SU-DHL-6 (cell line): ENCODE results near the gene TOP3A.

ENCODE experiments used
- H2AFZ ChIP-seq: fragments of 200-600 bp; sonication (generic); 2 replicates; pipeline ENCODE4 v1.6.1; 2014; ENCODE audit warnings: low read depth, mild to moderate bottlenecking, moderate library complexity, mixed read lengths, antibody characterized with exemption, low read length; ENCODE audit not compliant: severe bottlenecking
- H3F3A ChIP-seq: fragments of 200-600 bp; shearing (Covaris generic); 2 replicates; pipeline ENCODE4 v1.6.0; 2016; ENCODE audit warnings: antibody characterized with exemption, mild to moderate bottlenecking; ENCODE audit not compliant: insufficient read depth
- H3K27ac ChIP-seq: fragments of 200-600 bp; sonication (generic); 2 replicates; pipeline ENCODE4 v1.5.1; 2016; ENCODE audit warnings: low read depth, mild to moderate bottlenecking, low read length, moderate library complexity, mixed read lengths
- H3K27me3 ChIP-seq: fragments of 200-600 bp; sonication (generic), shearing (Covaris generic); 2 replicates; pipeline ENCODE4 v1.6.0; 2014; ENCODE audit warnings: mild to moderate bottlenecking, low read length
- H3K36me3 ChIP-seq: fragments of 200-600 bp; sonication (generic); 2 replicates; pipeline ENCODE4 v1.6.1; 2014; ENCODE audit warnings: mild to moderate bottlenecking, low read length, mixed read lengths
- H3K4me2 ChIP-seq: fragments of 300-600, 200-600 bp; shearing (Covaris generic), sonication (generic); 2 replicates; pipeline ENCODE4 v1.6.0; 2014; ENCODE audit warnings: low read length, low read depth, mild to moderate bottlenecking; ENCODE audit not compliant: poor library complexity, severe bottlenecking
- H3K4me3 ChIP-seq: fragments of 200-600 bp; sonication (generic); 2 replicates; pipeline ENCODE4 v1.5.1; 2014; ENCODE audit warnings: antibody characterized with exemption, low read length, mild to moderate bottlenecking, mixed read lengths; ENCODE audit not compliant: insufficient read depth, poor library complexity, severe bottlenecking
- H3K79me2 ChIP-seq: fragments of 200-600 bp; sonication (generic); 2 replicates; pipeline ENCODE4 v1.6.1; 2014; ENCODE audit warnings: mild to moderate bottlenecking, low read length, moderate library complexity; ENCODE audit not compliant: insufficient read depth
- H3K9ac ChIP-seq: fragments of 200-600 bp; sonication (generic); 2 replicates; pipeline ENCODE4 v1.7.0; 2014; ENCODE audit warnings: mild to moderate bottlenecking, low read length
- H3K9me2 ChIP-seq: fragments of 200-600 bp; sonication (generic); replicated peaks from 2 replicates; pipeline ENCODE4 v1.6.1; 2014; ENCODE audit warnings: low read length; ENCODE audit not compliant: insufficient read depth
- H3K9me3 ChIP-seq: fragments of 200-600 bp; sonication (generic); 2 replicates; pipeline ENCODE4 v1.6.1; 2014; ENCODE audit warnings: low read length, mixed read lengths; ENCODE audit not compliant: insufficient read depth
- H4K20me1 ChIP-seq: fragments of 200-600 bp; sonication (generic); 2 replicates; pipeline ENCODE4 v1.6.1; 2014; ENCODE audit warnings: low read depth, mild to moderate bottlenecking, antibody characterized with exemption, low read length, moderate library complexity, mixed read lengths
- EZH2phosphoT487 ChIP-seq: fragments of 200-600 bp; sonication (generic), shearing (Covaris generic); conservative IDR thresholded peaks from 2 replicates; pipeline ENCODE4 v1.6.1; 2018; ENCODE audit warnings: mild to moderate bottlenecking, antibody characterized with exemption, low read length, moderate library complexity, mixed read lengths
- TF ChIP-seq, protein P1 (sequence below): fragments of 200-600 bp; sonication (generic); IDR thresholded peaks from one replicate; pipeline ENCODE4 v1.5.1; 2017; ENCODE audit warnings: antibody characterized with exemption, mild to moderate bottlenecking, low read length, moderate library complexity; ENCODE audit not compliant: insufficient read depth, poor library complexity, severe bottlenecking

Gene TOP3A

DNA sequence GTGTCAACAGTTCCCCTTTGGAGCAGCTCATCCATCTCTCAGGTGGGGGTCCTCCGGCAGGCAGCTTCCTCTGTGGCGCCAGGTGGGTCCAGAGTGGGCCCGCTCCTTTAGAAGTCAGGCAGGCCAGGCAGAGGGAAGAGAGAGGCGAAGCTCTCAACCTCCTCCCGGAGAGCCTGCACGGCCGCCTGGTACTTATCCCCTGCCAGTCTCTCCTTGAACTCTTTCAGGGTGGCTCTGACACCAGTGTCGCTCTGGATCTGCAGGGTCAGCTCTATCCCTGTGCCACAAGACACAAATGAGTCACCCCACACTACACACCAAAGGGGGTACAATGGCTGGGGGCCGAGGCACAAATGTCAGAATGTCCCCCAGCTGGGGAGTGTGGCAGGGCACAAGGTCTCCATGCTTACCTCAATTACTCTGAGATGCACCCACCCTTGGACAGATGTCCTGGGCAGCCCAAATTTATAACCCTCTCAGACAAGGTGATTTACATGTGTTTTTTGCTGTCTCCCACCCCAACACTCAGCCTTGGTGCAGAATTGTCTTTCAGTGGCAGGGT lies 13.9 kb upstream of the TOP3A start:
- Histone ChIP-seq H3K9ac (no peak overlapping the region), H3K27ac (no peak overlapping the region), H3K9me3 (no peaks in the 10 kb centered on the region), H3K4me3 (no peak overlapping the region), H4K20me1 (no peaks in the 10 kb centered on the region), H2AFZ (no peak overlapping the region), H3K27me3 (no peaks in the 10 kb centered on the region), H3K9me2 (no peaks in the 10 kb centered on the region), H3K79me2 (no peaks in the 10 kb centered on the region), H3F3A (no peaks in the 10 kb centered on the region; the same call in 1 of the 2 replicates), H3K4me2 (no peak overlapping the region), H3K36me3 (no peaks in the 10 kb centered on the region)
- no peak for TF ChIP-seq EZH2phosphoT487
- TF ChIP-seq, protein P1, sequence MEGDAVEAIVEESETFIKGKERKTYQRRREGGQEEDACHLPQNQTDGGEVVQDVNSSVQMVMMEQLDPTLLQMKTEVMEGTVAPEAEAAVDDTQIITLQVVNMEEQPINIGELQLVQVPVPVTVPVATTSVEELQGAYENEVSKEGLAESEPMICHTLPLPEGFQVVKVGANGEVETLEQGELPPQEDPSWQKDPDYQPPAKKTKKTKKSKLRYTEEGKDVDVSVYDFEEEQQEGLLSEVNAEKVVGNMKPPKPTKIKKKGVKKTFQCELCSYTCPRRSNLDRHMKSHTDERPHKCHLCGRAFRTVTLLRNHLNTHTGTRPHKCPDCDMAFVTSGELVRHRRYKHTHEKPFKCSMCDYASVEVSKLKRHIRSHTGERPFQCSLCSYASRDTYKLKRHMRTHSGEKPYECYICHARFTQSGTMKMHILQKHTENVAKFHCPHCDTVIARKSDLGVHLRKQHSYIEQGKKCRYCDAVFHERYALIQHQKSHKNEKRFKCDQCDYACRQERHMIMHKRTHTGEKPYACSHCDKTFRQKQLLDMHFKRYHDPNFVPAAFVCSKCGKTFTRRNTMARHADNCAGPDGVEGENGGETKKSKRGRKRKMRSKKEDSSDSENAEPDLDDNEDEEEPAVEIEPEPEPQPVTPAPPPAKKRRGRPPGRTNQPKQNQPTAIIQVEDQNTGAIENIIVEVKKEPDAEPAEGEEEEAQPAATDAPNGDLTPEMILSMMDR: no peak

DNA sequence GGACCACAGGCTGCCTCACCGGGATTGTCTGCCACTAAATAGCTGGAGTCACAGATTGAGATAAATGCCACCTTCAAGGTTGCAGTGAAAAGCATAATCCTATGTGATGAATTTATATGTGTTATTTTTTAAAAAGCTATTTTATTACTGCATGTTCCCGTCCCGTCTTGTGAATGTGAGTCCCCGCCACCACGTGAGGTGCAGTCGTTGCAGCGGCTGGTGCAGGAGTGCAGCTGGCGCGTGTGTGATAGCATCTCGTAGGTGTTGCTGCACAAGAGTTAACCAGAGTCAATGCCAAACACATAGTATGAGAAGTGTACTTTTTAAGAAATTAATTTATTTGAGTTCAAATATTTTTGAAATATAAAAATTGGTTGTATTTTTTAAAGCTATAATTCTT lies 12.8 kb upstream of the TOP3A start:
- H3K9me3 ChIP-seq: no peaks in the 10 kb centered on the region
- no peaks in the 10 kb centered on the region for H3K27me3 ChIP-seq
- TF ChIP-seq, protein P1: no peak
- TF ChIP-seq EZH2phosphoT487: no peak
- no peak overlapping the region for H3K4me2 ChIP-seq
- no peak overlapping the region for H2AFZ ChIP-seq
- H3K9me2 ChIP-seq: no peaks in the 10 kb centered on the region
- no peaks in the 10 kb centered on the region for H3K79me2 ChIP-seq
- H4K20me1 ChIP-seq: no peaks in the 10 kb centered on the region
- H3K4me3 ChIP-seq: no peak overlapping the region
- no peaks in the 10 kb centered on the region for H3K36me3 ChIP-seq
- H3F3A ChIP-seq: no peaks in the 10 kb centered on the region; the same call in 1 of the 2 replicates
- no peak overlapping the region for H3K27ac ChIP-seq
- H3K9ac ChIP-seq: no peak overlapping the region

DNA sequence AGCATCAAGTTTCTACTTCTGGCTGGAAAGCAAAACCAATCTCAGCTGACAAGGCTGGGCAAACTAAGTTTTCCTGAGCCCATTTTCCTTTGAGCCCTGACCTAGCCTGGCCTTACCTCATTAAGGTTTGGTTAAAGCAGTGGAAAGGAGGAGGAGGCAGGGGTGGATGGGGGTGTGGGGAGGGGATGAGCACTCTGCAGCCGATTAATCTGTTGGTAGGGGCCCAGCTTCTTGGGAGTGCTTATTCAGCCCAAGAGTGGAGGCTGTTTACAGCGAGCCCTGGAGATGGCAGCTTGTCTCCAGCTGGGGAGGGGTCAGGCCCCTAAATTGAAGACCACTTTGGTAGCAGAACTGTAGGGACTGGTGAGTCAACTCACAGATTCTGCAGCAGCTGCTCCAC lies 12.3 kb upstream of the TOP3A start:
- Histone ChIP-seq H3K9ac (no peak overlapping the region), H3K9me3 (no peaks in the 10 kb centered on the region), H3K79me2 (no peaks in the 10 kb centered on the region), H3F3A (no peaks in the 10 kb centered on the region; the same call in 1 of the 2 replicates), H2AFZ (no peak overlapping the region), H3K27me3 (no peaks in the 10 kb centered on the region), H4K20me1 (no peaks in the 10 kb centered on the region), H3K4me3 (no peak overlapping the region), H3K27ac (no peak overlapping the region), H3K9me2 (no peaks in the 10 kb centered on the region), H3K4me2 (no peak overlapping the region), H3K36me3 (no peaks in the 10 kb centered on the region)
- TF ChIP-seq, protein P1: no peak
- no peak for TF ChIP-seq EZH2phosphoT487

DNA sequence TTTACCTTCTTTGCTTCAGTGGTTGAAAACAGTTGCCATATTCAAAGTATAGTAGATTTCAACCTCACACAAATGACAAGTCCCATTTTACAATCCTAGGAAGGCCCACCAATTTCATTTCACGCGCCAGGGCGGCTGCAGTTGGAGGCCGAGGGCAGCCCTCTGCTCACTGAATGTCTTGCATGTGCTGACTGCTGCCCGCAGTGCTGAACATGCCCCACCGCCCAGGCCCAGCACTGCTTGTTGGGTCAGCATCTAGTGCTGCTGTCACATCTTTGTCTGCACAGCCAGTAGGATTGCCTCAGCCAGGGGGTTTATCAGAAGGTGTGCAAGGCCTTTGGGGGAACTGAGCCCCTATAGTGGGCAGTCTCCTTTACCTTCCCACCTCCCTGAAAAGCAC lies 11.8 kb upstream of the TOP3A start:
- no peaks in the 10 kb centered on the region for H3K36me3 ChIP-seq
- no peaks in the 10 kb centered on the region for H3K9me2 ChIP-seq
- H3F3A ChIP-seq: no peaks in the 10 kb centered on the region; the same call in 1 of the 2 replicates
- no peak overlapping the region for H3K9ac ChIP-seq
- H4K20me1 ChIP-seq: no peaks in the 10 kb centered on the region
- no peak overlapping the region for H3K27ac ChIP-seq
- TF ChIP-seq, protein P1: no peak
- TF ChIP-seq EZH2phosphoT487: no peak
- no peaks in the 10 kb centered on the region for H3K27me3 ChIP-seq
- no peak overlapping the region for H2AFZ ChIP-seq
- no peaks in the 10 kb centered on the region for H3K9me3 ChIP-seq
- H3K4me2 ChIP-seq: no peak overlapping the region
- H3K4me3 ChIP-seq: no peak overlapping the region
- no peaks in the 10 kb centered on the region for H3K79me2 ChIP-seq
